Vagina (tissue), 2 donors: ENCODE data around the gene SETD1A. TPM values are rescaled to one million over a fixed set of nuclear protein-coding genes. Genes with fewer than 3 reads are reported as not detected.

Experiments used
- DNase-seq, 2 donors: peaks; one replicate each; pipeline ENCODE4 v3.0.0-alpha.2; 2017; ENCODE audit errors: extremely low spot score in 2 of 2
- H3K27ac ChIP-seq: fragments of 200-600 bp; sonication (generic); one replicate; pipeline ENCODE4 v1.5.1; 2019
- H3K27me3 ChIP-seq: fragments of 200-600 bp; sonication (generic); one replicate; pipeline ENCODE4 v1.5.1; 2019
- H3K36me3 ChIP-seq, 2 donors: fragments of 200-600 bp; sonication (generic); one replicate each; pipeline ENCODE4 v1.5.1; 2017 to 2019
- H3K4me1 ChIP-seq: fragments of 200-600 bp; sonication (generic); one replicate; pipeline ENCODE4 v1.5.1; 2019
- H3K4me3 ChIP-seq, 2 donors: fragments of 200-600 bp; sonication (generic); 1 replicate in 1 of 2; 2 replicates in 1 of 2; pipeline ENCODE4 v1.5.1; 2016 to 2019
- H3K9me3 ChIP-seq: fragments of 200-600 bp; sonication (generic); one replicate; pipeline ENCODE4 v1.5.1; 2019
- POLR2A ChIP-seq, 2 donors: fragments of 450-650 bp; IDR thresholded peaks; one replicate each; pipeline ENCODE4 v1.6.1; 2017; ENCODE audit warnings: antibody characterized with exemption in 2 of 2, mild to moderate bottlenecking in 2 of 2, moderate library complexity in 2 of 2
- POLR2AphosphoS5 ChIP-seq, 2 donors: sonication (generic); formaldehyde crosslinking; IDR thresholded peaks; one replicate each; pipeline ENCODE4 v1.9.0; 2017; ENCODE audit warnings: antibody characterized with exemption in 2 of 2, mild to moderate bottlenecking in 2 of 2, low read depth in 1 of 2; ENCODE audit not compliant: insufficient read depth in 1 of 2
- intact Hi-C: fragments of 100-400 bp; cut with DNase I; formaldehyde crosslinking; loops from one replicate; pipeline ENCODE4 v1.15.1; 2023
- total RNA-seq: library from RNA; depleted of rRNA; stranded (reverse); fragments of >200 nt; gene quantifications from one replicate; pipeline ENCODE4 v1.2.3, GENCODE V29; 2016
- TF ChIP-seq, protein P1 (sequence below), 3 experiments: fragments of 450-650 bp in 2 of 3; fragments of 200-600 bp in 1 of 3; sonication (generic) in 1 of 3; IDR thresholded peaks; one replicate each; pipeline ENCODE4 v1.5.1; 2017 to 2019; ENCODE audit warnings: antibody characterized with exemption in 3 of 3, mild to moderate bottlenecking in 2 of 3, moderate library complexity in 2 of 3

The SETD1A gene
- total RNA-seq, 1 donor from 2014 or later = 10.6 TPM

DNA sequence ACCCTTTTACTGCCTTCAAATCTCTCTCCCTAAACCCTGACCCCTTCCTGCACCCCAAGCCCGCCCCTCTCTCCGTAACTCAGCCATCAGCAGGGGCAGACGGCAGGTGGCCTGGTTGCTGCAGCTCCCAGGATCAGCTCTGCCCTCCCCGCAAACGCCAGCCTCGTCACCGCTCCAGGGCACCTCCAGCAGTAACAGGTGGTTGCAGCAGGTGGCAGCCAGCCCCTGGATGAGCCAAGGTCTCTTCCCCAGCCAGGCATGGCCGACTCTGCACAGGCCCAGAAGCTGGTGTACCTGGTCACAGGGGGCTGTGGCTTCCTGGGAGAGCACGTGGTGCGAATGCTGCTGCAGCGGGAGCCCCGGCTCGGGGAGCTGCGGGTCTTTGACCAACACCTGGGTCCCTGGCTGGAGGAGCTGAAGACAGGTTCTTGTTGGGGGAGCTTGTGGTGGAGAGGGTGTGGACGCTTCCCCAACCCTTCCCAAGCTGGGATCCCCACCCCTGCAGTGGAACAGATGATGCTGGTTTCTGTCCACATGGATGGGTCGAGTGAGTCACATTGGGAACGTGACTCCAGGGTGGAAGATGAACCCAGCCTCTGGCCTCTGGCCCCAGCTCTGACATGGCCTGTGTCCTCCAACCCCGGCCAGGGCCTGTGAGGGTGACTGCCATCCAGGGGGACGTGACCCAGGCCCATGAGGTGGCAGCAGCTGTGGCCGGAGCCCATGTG lies 28.0 kb downstream of the SETD1A start:
- H3K36me3 ChIP-seq = peaks cover 0 to 21% of the 10 kb centered on the region in 2 donors
- peak in 1 of 2 donors; percentile 90 for DNase-seq
- intact Hi-C loops = loop anchor here (5.0 to 10.0 kb wide), 3 partner anchors 89 to 457 kb away; partner anchors contain the start of genes ZNF646, ZNF668 and ZNF843

DNA sequence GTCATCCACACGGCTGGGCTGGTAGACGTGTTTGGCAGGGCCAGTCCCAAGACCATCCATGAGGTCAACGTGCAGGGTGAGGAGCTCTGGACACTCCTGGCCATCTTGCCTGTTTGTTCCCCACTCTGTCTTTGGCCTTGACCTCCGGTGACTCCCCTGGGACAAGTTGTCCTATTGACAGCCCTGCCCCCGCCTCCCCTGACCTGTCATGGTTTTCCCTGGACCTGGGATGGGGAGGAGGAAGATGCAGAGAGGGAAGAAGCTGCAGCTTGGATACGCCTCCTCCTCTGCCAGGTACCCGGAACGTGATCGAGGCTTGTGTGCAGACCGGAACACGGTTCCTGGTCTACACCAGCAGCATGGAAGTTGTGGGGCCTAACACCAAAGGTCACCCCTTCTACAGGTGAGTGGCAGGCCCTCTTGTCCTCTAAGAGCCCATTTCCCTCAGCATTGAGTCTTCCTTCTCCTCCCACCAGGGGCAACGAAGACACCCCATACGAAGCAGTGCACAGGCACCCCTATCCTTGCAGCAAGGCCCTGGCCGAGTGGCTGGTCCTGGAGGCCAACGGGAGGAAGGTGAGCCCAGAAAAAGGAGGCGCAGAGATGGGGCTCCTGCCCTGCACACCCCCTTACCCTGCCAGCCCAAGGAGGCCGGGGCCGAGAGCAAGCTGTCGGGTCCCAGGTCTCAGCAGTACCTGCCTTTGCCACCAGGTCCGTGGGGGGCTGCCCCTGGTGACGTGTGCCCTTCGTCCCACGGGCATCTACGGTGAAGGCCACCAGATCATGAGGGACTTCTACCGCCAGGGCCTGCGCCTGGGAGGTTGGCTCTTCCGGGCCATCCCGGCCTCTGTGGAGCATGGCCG lies 28.8 kb downstream of the SETD1A start:
- Histone ChIP-seq H3K27me3 (no peaks in the 10 kb centered on the region), H3K4me1 (peaks cover 13% of the 10 kb centered on the region), H3K4me3 (no peak overlapping the region), H3K9me3 (no peaks in the 10 kb centered on the region), H3K36me3 (peaks cover 0 to 14% of the 10 kb centered on the region in 2 donors), H3K27ac (peak overlapping the region; percentile 15)
- TF ChIP-seq POLR2AphosphoS5 (IDR thresholded peaks at IDR 0.05; ENCODE audit: insufficient read depth in 1 of 2, low read depth in 1 of 2) = no peak
- TF ChIP-seq POLR2A (IDR thresholded peaks at IDR 0.05) = no peak
- TF ChIP-seq, protein P1, sequence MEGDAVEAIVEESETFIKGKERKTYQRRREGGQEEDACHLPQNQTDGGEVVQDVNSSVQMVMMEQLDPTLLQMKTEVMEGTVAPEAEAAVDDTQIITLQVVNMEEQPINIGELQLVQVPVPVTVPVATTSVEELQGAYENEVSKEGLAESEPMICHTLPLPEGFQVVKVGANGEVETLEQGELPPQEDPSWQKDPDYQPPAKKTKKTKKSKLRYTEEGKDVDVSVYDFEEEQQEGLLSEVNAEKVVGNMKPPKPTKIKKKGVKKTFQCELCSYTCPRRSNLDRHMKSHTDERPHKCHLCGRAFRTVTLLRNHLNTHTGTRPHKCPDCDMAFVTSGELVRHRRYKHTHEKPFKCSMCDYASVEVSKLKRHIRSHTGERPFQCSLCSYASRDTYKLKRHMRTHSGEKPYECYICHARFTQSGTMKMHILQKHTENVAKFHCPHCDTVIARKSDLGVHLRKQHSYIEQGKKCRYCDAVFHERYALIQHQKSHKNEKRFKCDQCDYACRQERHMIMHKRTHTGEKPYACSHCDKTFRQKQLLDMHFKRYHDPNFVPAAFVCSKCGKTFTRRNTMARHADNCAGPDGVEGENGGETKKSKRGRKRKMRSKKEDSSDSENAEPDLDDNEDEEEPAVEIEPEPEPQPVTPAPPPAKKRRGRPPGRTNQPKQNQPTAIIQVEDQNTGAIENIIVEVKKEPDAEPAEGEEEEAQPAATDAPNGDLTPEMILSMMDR (IDR thresholded peaks at IDR 0.05) = no peak
- DNase-seq = no peak
- intact Hi-C loops = loop anchor here (5.0 to 10.0 kb wide), 3 partner anchors 88 to 456 kb away; partner anchors contain the start of genes ZNF646, ZNF668 and ZNF843

More for the DNA sequence above, 28.0 kb downstream of the SETD1A start:
- no peaks in the 10 kb centered on the region for H3K9me3 ChIP-seq
- H3K27ac ChIP-seq = peak overlapping the region; percentile 15
- no peaks in the 10 kb centered on the region for H3K27me3 ChIP-seq
- peaks cover 13% of the 10 kb centered on the region for H3K4me1 ChIP-seq
- H3K4me3 ChIP-seq = peak overlapping the region; percentile 39 to 51
- peak in 1 of 2 donors; percentile 30 for TF ChIP-seq POLR2AphosphoS5 (IDR thresholded peaks at IDR 0.05; ENCODE audit: insufficient read depth in 1 of 2, low read depth in 1 of 2)
- TF ChIP-seq, protein P1 (IDR thresholded peaks at IDR 0.05) = no peak

DNA sequence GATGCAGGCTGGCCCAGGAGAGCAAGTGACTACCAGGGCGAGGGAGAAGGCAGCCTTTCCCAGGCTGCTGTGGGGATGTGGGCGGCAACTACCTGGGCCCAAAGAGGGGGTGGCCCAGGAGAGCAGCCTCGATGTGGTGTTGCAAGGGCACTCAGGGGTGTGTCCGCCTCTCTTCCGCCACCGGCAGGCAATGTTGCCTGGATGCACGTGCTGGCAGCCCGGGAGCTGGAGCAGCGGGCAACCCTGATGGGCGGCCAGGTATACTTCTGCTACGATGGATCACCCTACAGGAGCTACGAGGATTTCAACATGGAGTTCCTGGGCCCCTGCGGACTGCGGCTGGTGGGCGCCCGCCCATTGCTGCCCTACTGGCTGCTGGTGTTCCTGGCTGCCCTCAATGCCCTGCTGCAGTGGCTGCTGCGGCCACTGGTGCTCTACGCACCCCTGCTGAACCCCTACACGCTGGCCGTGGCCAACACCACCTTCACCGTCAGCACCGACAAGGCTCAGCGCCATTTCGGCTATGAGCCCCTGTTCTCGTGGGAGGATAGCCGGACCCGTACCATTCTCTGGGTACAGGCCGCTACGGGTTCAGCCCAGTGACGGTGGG lies 30.1 kb downstream of the SETD1A start:
- DNase-seq = no peak
- peaks cover 0 to 11% of the 10 kb centered on the region in 2 donors for H3K36me3 ChIP-seq
- H3K4me1 ChIP-seq = peaks cover 13% of the 10 kb centered on the region
- no peak overlapping the region for H3K27ac ChIP-seq
- no peaks in the 10 kb centered on the region for H3K9me3 ChIP-seq
- no peak overlapping the region for H3K4me3 ChIP-seq
- intact Hi-C loops = loop anchor here (5.0 to 10.0 kb wide), 3 partner anchors 87 to 455 kb away; partner anchors contain the start of genes ZNF646, ZNF668 and ZNF843
- TF ChIP-seq POLR2A (IDR thresholded peaks at IDR 0.05) = no peak
- TF ChIP-seq, protein P1 (IDR thresholded peaks at IDR 0.05) = no peak
- no peak for TF ChIP-seq POLR2AphosphoS5 (IDR thresholded peaks at IDR 0.05; ENCODE audit: insufficient read depth in 1 of 2, low read depth in 1 of 2)
- no peaks in the 10 kb centered on the region for H3K27me3 ChIP-seq

GRCh38 chr16:30989469-30990047 lies 32.0 kb downstream of the SETD1A start:
- intact Hi-C loops = loop anchor here (5.0 to 10.0 kb wide), 3 partner anchors 85 to 453 kb away; partner anchors contain the start of genes ZNF646, ZNF668 and ZNF843
- Histone ChIP-seq H3K4me3 (no peak overlapping the region), H3K9me3 (no peaks in the 10 kb centered on the region), H3K27me3 (no peaks in the 10 kb centered on the region), H3K4me1 (peaks cover 13% of the 10 kb centered on the region), H3K27ac (no peak overlapping the region), H3K36me3 (no peaks in the 10 kb centered on the region)
- no peak for DNase-seq
- no peak for TF ChIP-seq POLR2AphosphoS5 (IDR thresholded peaks at IDR 0.05; ENCODE audit: insufficient read depth in 1 of 2, low read depth in 1 of 2)
- TF ChIP-seq, protein P1 (IDR thresholded peaks at IDR 0.05) = no peak
- TF ChIP-seq POLR2A (IDR thresholded peaks at IDR 0.05) = no peak
